HG03378 (cell line): ENCODE data around the gene TRIM29.

Source experiments
- ATAC-seq: cut with Tn5 transposase; IDR thresholded peaks from one replicate; pipeline ENCODE4 v1.9.1; 2021; ENCODE audit warnings: mild to moderate bottlenecking, moderate library complexity; ENCODE audit not compliant: unreplicated experiment

The TRIM29 gene

GRCh38 chr11:120125509-120125908 is 12.4 kb downstream of the TRIM29 start:
- ATAC-seq: no peak

GRCh38 chr11:120125024-120125423 is 12.9 kb downstream of the TRIM29 start:
- no peak for ATAC-seq

- no peak for ATAC-seq
Measured at GRCh38 chr11:120124355-120124754, 13.6 kb downstream of the TRIM29 start.

GRCh38 chr11:120123946-120124345 is 14.0 kb downstream of the TRIM29 start:
- no peak for ATAC-seq

- ATAC-seq: no peak
Measured at GRCh38 chr11:120122924-120123683, 14.8 kb downstream of the TRIM29 start.

GRCh38 chr11:120121914-120122473 is 15.9 kb downstream of the TRIM29 start:
- ATAC-seq: no peak

GRCh38 chr11:120121336-120121735 is 16.6 kb downstream of the TRIM29 start:
- no peak for ATAC-seq

GRCh38 chr11:120120805-120121335 is 17.0 kb downstream of the TRIM29 start:
- no peak for ATAC-seq

- ATAC-seq: no peak
Measured at GRCh38 chr11:120119121-120119520, 18.8 kb downstream of the TRIM29 start.

GRCh38 chr11:120117991-120118390 is 19.9 kb downstream of the TRIM29 start:
- ATAC-seq: no peak

- ATAC-seq: no peak
Measured at GRCh38 chr11:120116966-120117365, 20.9 kb downstream of the TRIM29 start.

GRCh38 chr11:120115272-120116000 is 22.5 kb downstream of the TRIM29 start:
- no peak for ATAC-seq

GRCh38 chr11:120112174-120112796 is 25.6 kb downstream of the TRIM29 start:
- ATAC-seq: no peak

GRCh38 chr11:120109531-120109930 is 28.4 kb downstream of the TRIM29 start:
- no peak for ATAC-seq

GRCh38 chr11:120108785-120109168 is 29.1 kb downstream of the TRIM29 start:
- no peak for ATAC-seq

GRCh38 chr11:120108154-120108784 is 29.6 kb downstream of the TRIM29 start:
- ATAC-seq: no peak

- ATAC-seq: no peak
Measured at GRCh38 chr11:120107692-120108091, 30.2 kb downstream of the TRIM29 start.

- ATAC-seq: no peak
Measured at GRCh38 chr11:120106354-120107150, 31.4 kb downstream of the TRIM29 start.

- ATAC-seq: no peak
Measured at GRCh38 chr11:120105576-120105975, 32.3 kb downstream of the TRIM29 start.

GRCh38 chr11:120104041-120104565 is 33.8 kb downstream of the TRIM29 start:
- no peak for ATAC-seq
